PC-3 (cell line): ENCODE results near the gene MN1.

Experiments used
- CTCF ChIP-seq: fragments of 300-600 bp; sonication (generic); conservative IDR thresholded peaks from 2 replicates; pipeline ENCODE4 v1.5.1; 2017; ENCODE audit warnings: antibody characterized with exemption, low read depth, mild to moderate bottlenecking, low read length
- EZH2 ChIP-seq: fragments of 300-600 bp; sonication (generic); IDR thresholded peaks from one replicate; pipeline ENCODE4 v1.6.1; 2017; ENCODE audit warnings: antibody characterized with exemption, mild to moderate bottlenecking, low read length; ENCODE audit not compliant: unreplicated experiment
- EZH2phosphoT487 ChIP-seq: fragments of 300-600 bp; sonication (generic); IDR thresholded peaks from 2 replicates; pipeline ENCODE4 v1.6.1; 2018; ENCODE audit warnings: mild to moderate bottlenecking, antibody characterized with exemption, low read length, borderline replicate concordance

DNA sequence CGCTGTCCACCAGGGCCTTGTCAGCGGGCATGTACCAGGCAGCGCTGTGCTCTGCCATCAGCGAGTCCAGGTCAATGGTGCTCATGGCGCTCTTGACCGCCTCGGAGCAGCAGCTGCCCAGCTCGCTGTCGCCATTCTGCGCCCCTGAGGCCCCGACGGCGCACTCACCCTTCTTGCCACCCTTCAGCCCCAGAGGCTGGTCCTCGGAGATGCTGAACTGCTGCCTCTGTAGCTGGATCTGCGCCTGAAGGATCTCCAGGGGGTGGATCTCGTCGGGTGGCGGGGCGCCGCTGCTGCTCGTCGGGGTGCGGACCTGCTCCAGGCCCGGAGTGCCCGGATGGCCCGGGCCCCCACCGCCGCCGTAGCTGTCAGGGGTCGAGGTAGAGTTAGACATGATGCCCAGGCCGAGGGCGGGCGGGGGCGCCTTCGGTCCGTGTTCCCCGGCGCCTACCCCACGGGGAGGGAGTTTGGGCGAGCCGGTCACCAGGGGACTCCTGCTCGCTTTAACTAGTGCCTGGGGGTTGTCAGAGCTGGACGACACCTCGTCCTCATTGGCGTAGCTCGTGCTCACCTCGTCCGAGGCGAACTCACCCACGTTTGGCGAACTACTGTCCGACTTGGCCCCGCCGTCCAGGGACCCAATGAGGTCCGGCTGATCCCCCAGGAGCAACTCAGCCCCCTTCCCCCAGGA lies 4.6 kb downstream of the MN1 start:
- TF ChIP-seq EZH2phosphoT487 (no peak), CTCF (no peak), EZH2 (no peak)
